Measurements from ENCODE around the gene ERG28.
"Not testable (repeated sequence)": the region's sequence is repeated elsewhere in the genome, so short reads cannot be mapped to it uniquely, and the experiment has no call there.

ERG28 gene

DNA sequence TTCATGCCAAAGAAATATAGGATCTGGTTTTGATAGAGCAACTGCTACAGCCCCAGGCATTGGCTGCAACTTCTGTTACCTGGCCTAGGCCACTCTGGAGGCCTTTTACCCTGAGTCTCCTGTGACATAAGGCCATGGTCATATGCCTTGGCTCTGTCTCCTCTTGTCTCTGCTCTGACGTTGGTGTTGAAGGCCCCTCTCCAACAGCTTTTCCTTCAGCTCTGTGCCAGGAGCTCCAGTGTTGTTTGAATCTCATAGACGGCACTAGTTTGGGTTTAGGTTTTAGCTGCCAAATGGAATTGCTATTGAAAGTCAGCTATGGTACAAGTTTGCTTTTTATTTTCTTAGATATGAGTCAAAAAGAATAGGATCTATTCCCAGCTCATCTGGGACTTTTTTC, 41.4 kb upstream of the ERG28 start:
- intact Hi-C loops (cut with DNase I; ENCODE audit: low total_unique reads): loop anchor here (10.0 kb wide), 1 partner anchor 353 kb away; no protein-coding TSS in a partner anchor
- Histone ChIP-seq H3K4me1 (peaks cover 0 to 19% (median 12%) of the 10 kb centered on the region in 4 donors), H3K27me3 (no peaks in the 10 kb centered on the region), H3K4me3 (no peak overlapping the region), H3K36me3 (peaks cover 0 to 27% (median 6%) of the 10 kb centered on the region in 3 donors), H3K9me3 (no peaks in the 10 kb centered on the region), H3K27ac (peak overlapping the region; percentile 44 to 59)
- DNase-seq: no peak
- TF ChIP-seq, protein P1, sequence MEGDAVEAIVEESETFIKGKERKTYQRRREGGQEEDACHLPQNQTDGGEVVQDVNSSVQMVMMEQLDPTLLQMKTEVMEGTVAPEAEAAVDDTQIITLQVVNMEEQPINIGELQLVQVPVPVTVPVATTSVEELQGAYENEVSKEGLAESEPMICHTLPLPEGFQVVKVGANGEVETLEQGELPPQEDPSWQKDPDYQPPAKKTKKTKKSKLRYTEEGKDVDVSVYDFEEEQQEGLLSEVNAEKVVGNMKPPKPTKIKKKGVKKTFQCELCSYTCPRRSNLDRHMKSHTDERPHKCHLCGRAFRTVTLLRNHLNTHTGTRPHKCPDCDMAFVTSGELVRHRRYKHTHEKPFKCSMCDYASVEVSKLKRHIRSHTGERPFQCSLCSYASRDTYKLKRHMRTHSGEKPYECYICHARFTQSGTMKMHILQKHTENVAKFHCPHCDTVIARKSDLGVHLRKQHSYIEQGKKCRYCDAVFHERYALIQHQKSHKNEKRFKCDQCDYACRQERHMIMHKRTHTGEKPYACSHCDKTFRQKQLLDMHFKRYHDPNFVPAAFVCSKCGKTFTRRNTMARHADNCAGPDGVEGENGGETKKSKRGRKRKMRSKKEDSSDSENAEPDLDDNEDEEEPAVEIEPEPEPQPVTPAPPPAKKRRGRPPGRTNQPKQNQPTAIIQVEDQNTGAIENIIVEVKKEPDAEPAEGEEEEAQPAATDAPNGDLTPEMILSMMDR (IDR thresholded peaks at IDR 0.05): no peak

DNA sequence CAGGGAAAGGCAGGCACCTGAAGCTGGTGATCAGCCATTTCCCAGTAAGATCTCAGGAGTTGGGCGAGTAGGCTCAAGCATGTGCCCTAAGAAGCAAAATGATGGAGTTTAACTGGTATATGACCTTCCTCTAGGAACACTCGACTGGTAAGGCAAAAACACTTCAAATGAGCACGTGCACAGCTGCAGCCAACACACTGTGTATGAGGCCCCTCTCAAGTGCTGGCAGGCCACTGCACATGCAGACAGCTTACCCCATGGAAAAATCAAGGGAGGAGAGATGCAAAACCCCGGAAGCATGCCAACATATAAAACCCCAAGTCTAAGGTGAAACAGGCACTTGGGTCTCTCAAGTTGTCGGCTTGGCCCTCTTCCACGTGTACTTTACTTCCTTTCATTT, 39.6 kb upstream of the ERG28 start:
- intact Hi-C loops (cut with DNase I; ENCODE audit: low total_unique reads): loop anchor here (10.0 kb wide), 1 partner anchor 355 kb away; no protein-coding TSS in a partner anchor
- DNase-seq: no peak
- Histone ChIP-seq H3K36me3 (peaks cover 0 to 35% (median 8%) of the 10 kb centered on the region in 3 donors), H3K27me3 (no peaks in the 10 kb centered on the region), H3K9me3 (peaks cover 0 to under 1% (median 0%) of the 10 kb centered on the region in 3 donors), H3K4me1 (peaks cover 0 to 19% (median 12%) of the 10 kb centered on the region in 4 donors), H3K27ac (no peak overlapping the region), H3K4me3 (no peak overlapping the region)
- TF ChIP-seq, protein P1 (IDR thresholded peaks at IDR 0.05): no peak

DNA sequence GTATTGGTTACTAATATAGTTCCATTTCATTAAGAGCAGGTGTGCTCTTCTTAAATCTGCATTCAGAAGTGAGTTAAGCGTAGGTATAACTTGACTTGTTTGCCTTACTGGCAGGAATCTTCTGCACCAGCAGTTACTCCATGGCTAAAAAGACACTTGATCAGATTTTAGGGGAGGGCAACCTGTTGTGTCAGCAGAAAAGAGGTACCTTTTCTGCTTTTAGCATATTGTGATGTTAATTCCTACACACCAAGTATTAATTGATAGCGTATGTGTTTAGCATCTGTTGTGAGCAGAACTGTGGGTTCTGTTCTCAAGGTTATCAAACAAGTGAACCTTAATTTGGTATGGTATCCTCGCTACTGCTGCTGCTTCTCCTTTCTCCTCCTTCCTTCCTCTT, 38.7 kb upstream of the ERG28 start:
- peaks cover 0 to 19% (median 12%) of the 10 kb centered on the region in 4 donors for H3K4me1 ChIP-seq
- H3K36me3 ChIP-seq: peaks cover 9 to 42% (median 18%) of the 10 kb centered on the region in 3 donors
- peaks cover 0 to 7% (median 0%) of the 10 kb centered on the region in 3 donors for H3K9me3 ChIP-seq
- DNase-seq: no peak
- intact Hi-C loops (cut with DNase I; ENCODE audit: low total_unique reads): no loop called here
- TF ChIP-seq, protein P1 (IDR thresholded peaks at IDR 0.05): no peak
- no peak overlapping the region for H3K4me3 ChIP-seq
- no peaks in the 10 kb centered on the region for H3K27me3 ChIP-seq
- H3K27ac ChIP-seq: no peak overlapping the region

DNA sequence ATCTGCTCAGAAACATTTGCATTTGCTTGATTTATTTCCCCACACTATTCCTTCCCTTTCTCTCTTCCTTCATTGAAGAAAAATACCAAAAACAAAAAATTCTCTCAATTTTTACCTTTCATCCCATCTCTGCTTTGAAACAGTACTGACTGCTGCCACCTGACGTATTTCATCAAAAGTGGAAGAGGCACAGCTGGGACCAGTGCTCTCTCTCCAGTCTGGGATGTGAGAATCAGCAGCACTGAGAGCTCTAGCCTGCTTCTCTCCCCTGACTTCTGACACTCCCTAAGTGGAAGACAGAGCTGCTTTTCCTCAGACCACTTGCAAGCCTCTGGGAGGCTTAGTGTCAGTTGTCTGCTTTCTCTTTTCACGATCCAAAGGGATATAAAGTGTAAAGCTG, 37.2 kb upstream of the ERG28 start:
- Histone ChIP-seq H3K4me3 (no peak overlapping the region), H3K36me3 (peaks cover 17 to 55% (median 32%) of the 10 kb centered on the region in 3 donors), H3K27me3 (no peaks in the 10 kb centered on the region), H3K27ac (no peak overlapping the region), H3K4me1 (peaks cover 0 to 13% (median 9%) of the 10 kb centered on the region in 4 donors), H3K9me3 (peaks cover 0 to 7% (median 0%) of the 10 kb centered on the region in 3 donors)
- intact Hi-C loops (cut with DNase I; ENCODE audit: low total_unique reads): no loop called here
- DNase-seq: no peak
- TF ChIP-seq, protein P1 (IDR thresholded peaks at IDR 0.05): no peak

DNA sequence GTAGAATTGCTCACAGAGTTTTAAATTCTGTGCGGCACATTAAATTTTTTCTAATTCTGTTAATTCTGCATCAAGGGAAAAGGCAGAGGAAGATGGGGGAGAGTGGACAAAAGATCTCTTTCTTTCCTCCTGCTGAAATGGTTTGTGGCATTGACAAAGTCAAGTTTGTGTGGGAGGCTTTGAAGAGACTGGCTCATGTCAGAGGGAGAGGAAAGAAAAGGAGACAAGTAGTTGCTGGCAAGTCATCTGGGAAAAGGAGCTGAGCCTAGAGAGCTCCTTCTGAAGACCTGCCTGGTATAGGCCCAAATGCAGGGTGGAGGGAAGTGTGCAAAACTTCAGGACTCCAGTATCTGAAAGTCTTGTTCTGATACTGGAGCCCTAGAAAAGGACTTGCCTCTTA, 36.7 kb upstream of the ERG28 start:
- intact Hi-C loops (cut with DNase I; ENCODE audit: low total_unique reads): no loop called here
- Histone ChIP-seq H3K9me3 (peaks cover 0 to 7% (median 0%) of the 10 kb centered on the region in 3 donors), H3K27ac (no peak overlapping the region), H3K36me3 (peaks cover 17 to 55% (median 32%) of the 10 kb centered on the region in 3 donors), H3K4me3 (no peak overlapping the region), H3K27me3 (no peaks in the 10 kb centered on the region), H3K4me1 (peaks cover 0 to 8% (median 4%) of the 10 kb centered on the region in 4 donors)
- TF ChIP-seq, protein P1 (IDR thresholded peaks at IDR 0.05): no peak
- DNase-seq: no peak

DNA sequence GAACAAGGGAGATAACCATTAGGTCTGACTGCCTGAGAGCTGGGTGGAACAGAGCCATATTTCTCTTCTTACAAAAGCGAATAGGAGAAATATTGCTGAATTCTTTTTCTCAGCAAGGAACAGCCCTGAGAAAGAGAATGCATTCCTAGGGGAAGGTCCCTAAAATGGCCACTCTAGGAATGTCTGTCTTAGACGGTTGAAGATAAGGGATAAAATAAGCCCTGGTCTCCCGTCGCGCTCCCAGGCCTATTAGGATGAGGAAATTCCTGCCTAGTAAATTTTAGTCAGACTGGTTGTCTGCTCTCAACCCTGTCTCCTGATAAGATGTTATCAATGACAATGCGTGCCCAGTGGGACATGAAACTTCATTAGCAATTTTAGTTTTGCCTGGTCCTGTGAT, 34.3 kb upstream of the ERG28 start:
- peaks cover 31 to 72% (median 46%) of the 10 kb centered on the region in 3 donors for H3K36me3 ChIP-seq
- H3K27ac ChIP-seq; H3K4me3 ChIP-seq; H3K4me1 ChIP-seq; H3K27me3 ChIP-seq; intact Hi-C loops (cut with DNase I; ENCODE audit: low total_unique reads); H3K9me3 ChIP-seq; DNase-seq: not testable (repeated sequence)
